Superior temporal gyrus (tissue), 1 donor: Measurements from ENCODE around the gene ALDH1A3.

Experiments used
- DNase-seq: peaks from one replicate; pipeline ENCODE4 v3.0.0-alpha.2; 2016; ENCODE audit errors: extremely low spot score

The ALDH1A3 gene

GRCh38 chr15:100901702-100902435, 22.2 kb downstream of the ALDH1A3 start:
- no peak for DNase-seq

GRCh38 chr15:100902436-100903167, 23.0 kb downstream of the ALDH1A3 start:
- DNase-seq = no peak

- no peak for DNase-seq
These were observed 23.5 kb downstream of the ALDH1A3 start for GRCh38 chr15:100903168-100903554.

GRCh38 chr15:100905850-100906249, 26.2 kb downstream of the ALDH1A3 start:
- no peak for DNase-seq

GRCh38 chr15:100908466-100908865, 28.8 kb downstream of the ALDH1A3 start:
- no peak for DNase-seq

- no peak for DNase-seq
These were observed 29.9 kb downstream of the ALDH1A3 start for GRCh38 chr15:100909565-100909964.

GRCh38 chr15:100909989-100910955, 30.6 kb downstream of the ALDH1A3 start:
- no peak for DNase-seq

GRCh38 chr15:100911086-100911485, 31.5 kb downstream of the ALDH1A3 start:
- no peak for DNase-seq

GRCh38 chr15:100913961-100914360, 34.3 kb downstream of the ALDH1A3 start:
- no peak for DNase-seq

- DNase-seq = no peak
These were observed 35.2 kb downstream of the ALDH1A3 start for GRCh38 chr15:100914876-100915275.

- peak; percentile 41 for DNase-seq
These were observed 38.5 kb downstream of the ALDH1A3 start for GRCh38 chr15:100918034-100918689.

- DNase-seq = no peak
These were observed 39.3 kb downstream of the ALDH1A3 start, which contains the start of gene LRRK1 for GRCh38 chr15:100918690-100919480. Gene LRRK1 (plus strand): TSS chr15:100919357. CDS start chr15:100924633, 5,276 bp downstream.

GRCh38 chr15:100919481-100920405, 40.1 kb downstream of the ALDH1A3 start:
- DNase-seq = no peak

GRCh38 chr15:100920516-100921135, 41.0 kb downstream of the ALDH1A3 start:
- no peak for DNase-seq

GRCh38 chr15:100922192-100923040, 42.8 kb downstream of the ALDH1A3 start:
- DNase-seq = peak; percentile 64

- no peak for DNase-seq
These were observed 43.4 kb downstream of the ALDH1A3 start for GRCh38 chr15:100923076-100923475.

GRCh38 chr15:100923902-100924301, 44.3 kb downstream of the ALDH1A3 start:
- no peak for DNase-seq

- DNase-seq = no peak
These were observed 44.8 kb downstream of the ALDH1A3 start for GRCh38 chr15:100924436-100924835.
